ENCODE results near the gene CTH. TPM values are rescaled to one million over a fixed set of nuclear protein-coding genes. Genes with fewer than 3 reads are reported as not detected.

The CTH gene
- total RNA-seq, 1 experiment from 2014 or later, result 33.9 TPM

DNA sequence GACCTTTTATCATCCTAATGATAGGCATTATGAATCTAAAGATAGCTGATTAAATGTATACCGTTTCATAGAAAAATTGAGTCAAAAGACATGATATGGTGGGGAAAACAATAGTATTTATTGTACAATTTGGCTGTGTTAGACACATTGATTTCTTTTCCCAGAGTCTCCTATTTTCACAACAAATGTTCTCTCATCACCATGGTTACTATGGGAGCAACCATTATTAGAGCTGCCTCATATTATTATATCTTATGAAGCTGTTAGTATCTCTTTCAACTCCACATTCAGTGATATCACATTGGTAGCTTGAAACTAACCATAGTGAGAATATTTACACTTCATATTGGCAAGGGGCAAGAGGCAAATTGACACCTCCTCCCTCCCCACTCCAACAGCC lies 10.7 kb upstream of the CTH start:
- H3K9me3 ChIP-seq (ENCODE audit: insufficient read depth, low read depth), result no peaks in the 10 kb centered on the region
- no peak overlapping the region for H3K27ac ChIP-seq
- no peaks in the 10 kb centered on the region for H3K36me3 ChIP-seq (ENCODE audit: low read depth)
- TF ChIP-seq, protein P1, sequence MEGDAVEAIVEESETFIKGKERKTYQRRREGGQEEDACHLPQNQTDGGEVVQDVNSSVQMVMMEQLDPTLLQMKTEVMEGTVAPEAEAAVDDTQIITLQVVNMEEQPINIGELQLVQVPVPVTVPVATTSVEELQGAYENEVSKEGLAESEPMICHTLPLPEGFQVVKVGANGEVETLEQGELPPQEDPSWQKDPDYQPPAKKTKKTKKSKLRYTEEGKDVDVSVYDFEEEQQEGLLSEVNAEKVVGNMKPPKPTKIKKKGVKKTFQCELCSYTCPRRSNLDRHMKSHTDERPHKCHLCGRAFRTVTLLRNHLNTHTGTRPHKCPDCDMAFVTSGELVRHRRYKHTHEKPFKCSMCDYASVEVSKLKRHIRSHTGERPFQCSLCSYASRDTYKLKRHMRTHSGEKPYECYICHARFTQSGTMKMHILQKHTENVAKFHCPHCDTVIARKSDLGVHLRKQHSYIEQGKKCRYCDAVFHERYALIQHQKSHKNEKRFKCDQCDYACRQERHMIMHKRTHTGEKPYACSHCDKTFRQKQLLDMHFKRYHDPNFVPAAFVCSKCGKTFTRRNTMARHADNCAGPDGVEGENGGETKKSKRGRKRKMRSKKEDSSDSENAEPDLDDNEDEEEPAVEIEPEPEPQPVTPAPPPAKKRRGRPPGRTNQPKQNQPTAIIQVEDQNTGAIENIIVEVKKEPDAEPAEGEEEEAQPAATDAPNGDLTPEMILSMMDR (conservative IDR thresholded peaks at IDR 0.05), result no peak
- no peak for TF ChIP-seq EZH2 (IDR thresholded peaks at IDR 0.05; ENCODE audit: low read depth)
- 0 out of 2 replicates have a peak, but pooled peaks cover 3% of the 10 kb centered on the region for H4K20me1 ChIP-seq (ENCODE audit: insufficient read depth)
- intact Hi-C loops (cut with micrococcal nuclease; ENCODE audit: unreplicated experiment), result no loop called here
- no TSS peak for BruUV-seq (replicated peaks)
- no peaks in the 10 kb centered on the region for H3K79me2 ChIP-seq (ENCODE audit: low read depth)
- H3F3A ChIP-seq (ENCODE audit: insufficient read depth, low read depth), result no peaks in the 10 kb centered on the region; the same call in 1 of the 2 replicates
- no peak overlapping the region for H2AFZ ChIP-seq
- H3K4me1 ChIP-seq (replicated peaks; ENCODE audit: insufficient read depth), result no peaks in the 10 kb centered on the region
- ChIA-PET CTCF (no interaction called here), POLR2A (ENCODE audit: unreplicated experiment) (no interaction called here)
- H3K4me2 ChIP-seq, result no peak overlapping the region
- no peak for DNase-seq
- no peaks in the 10 kb centered on the region for H3K27me3 ChIP-seq (ENCODE audit: insufficient read depth, low read depth)
- H3K4me3 ChIP-seq, result no peak overlapping the region
- H3K9me2 ChIP-seq (ENCODE audit: insufficient read depth), result no peaks in the 10 kb centered on the region

DNA sequence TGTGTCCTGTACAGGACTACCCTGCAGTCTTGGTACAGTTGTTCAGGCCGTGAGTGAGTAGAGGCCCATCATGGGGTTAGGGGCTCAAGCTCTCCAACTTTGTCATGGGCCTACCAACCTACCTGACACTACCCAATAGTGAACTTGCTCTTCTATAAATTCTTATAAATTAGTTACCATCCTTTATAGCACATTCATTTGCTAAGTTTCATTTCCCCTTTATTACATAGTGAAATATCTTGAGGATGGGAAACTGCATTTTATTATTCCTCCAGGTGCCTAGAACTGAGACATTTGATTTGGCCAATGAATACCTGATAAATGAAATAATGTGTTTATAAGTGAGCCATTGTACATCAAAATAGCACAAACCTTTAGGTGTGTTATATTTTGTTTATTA lies 9.1 kb upstream of the CTH start:
- H3K4me1 ChIP-seq (replicated peaks; ENCODE audit: insufficient read depth), result no peaks in the 10 kb centered on the region
- 0 out of 2 replicates have a peak, but pooled peaks cover 3% of the 10 kb centered on the region for H4K20me1 ChIP-seq (ENCODE audit: insufficient read depth)
- DNase-seq, result no peak
- no peaks in the 10 kb centered on the region for H3K9me2 ChIP-seq (ENCODE audit: insufficient read depth)
- no peaks in the 10 kb centered on the region for H3K79me2 ChIP-seq (ENCODE audit: low read depth)
- TF ChIP-seq, protein P1 (conservative IDR thresholded peaks at IDR 0.05), result no peak
- TF ChIP-seq EZH2 (IDR thresholded peaks at IDR 0.05; ENCODE audit: low read depth), result no peak
- CTCF ChIA-PET, result no interaction called here
- no peaks in the 10 kb centered on the region; the same call in 1 of the 2 replicates for H3F3A ChIP-seq (ENCODE audit: insufficient read depth, low read depth)
- no peak overlapping the region for H3K4me2 ChIP-seq
- no peak overlapping the region for H3K27ac ChIP-seq
- H3K27me3 ChIP-seq (ENCODE audit: insufficient read depth, low read depth), result no peaks in the 10 kb centered on the region
- H2AFZ ChIP-seq, result no peak overlapping the region
- POLR2A ChIA-PET (ENCODE audit: unreplicated experiment), result no interaction called here
- H3K36me3 ChIP-seq (ENCODE audit: low read depth), result no peaks in the 10 kb centered on the region
- H3K9me3 ChIP-seq (ENCODE audit: insufficient read depth, low read depth), result no peaks in the 10 kb centered on the region
- no peak overlapping the region for H3K4me3 ChIP-seq
- BruUV-seq (replicated peaks), result no TSS peak
- intact Hi-C loops (cut with micrococcal nuclease; ENCODE audit: unreplicated experiment), result no loop called here

DNA sequence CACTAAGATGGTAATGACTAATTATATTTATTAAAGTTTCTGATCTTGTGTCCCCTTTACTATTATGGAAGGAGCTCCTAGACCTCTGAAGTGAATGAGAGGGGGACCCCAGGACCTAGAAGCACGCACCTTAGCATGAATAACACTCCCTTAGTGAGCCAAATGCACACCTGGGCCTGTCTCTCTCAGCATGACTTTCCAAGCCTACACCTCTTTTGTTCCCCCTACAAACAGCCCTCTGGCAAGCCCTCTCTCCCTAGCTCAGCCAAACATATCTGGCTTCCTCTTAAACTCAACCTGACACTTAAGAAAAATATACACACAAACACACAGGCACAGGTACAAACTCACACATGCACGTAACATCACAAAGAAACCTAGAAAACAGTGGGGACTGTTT lies 7.3 kb upstream of the CTH start:
- POLR2A ChIA-PET (ENCODE audit: unreplicated experiment), result no interaction called here
- Histone ChIP-seq H3K27ac (no peak overlapping the region), H3K27me3 (ENCODE audit: insufficient read depth, low read depth) (no peaks in the 10 kb centered on the region), H3K4me2 (no peak overlapping the region), H3K9me3 (ENCODE audit: insufficient read depth, low read depth) (no peaks in the 10 kb centered on the region), H3K36me3 (ENCODE audit: low read depth) (no peaks in the 10 kb centered on the region), H3K9me2 (ENCODE audit: insufficient read depth) (no peaks in the 10 kb centered on the region), H3K79me2 (ENCODE audit: low read depth) (no peaks in the 10 kb centered on the region), H2AFZ (no peak overlapping the region), H4K20me1 (ENCODE audit: insufficient read depth) (no peaks in the 10 kb centered on the region), H3K4me1 (replicated peaks; ENCODE audit: insufficient read depth) (no peaks in the 10 kb centered on the region), H3F3A (ENCODE audit: insufficient read depth, low read depth) (no peaks in the 10 kb centered on the region; the same call in 1 of the 2 replicates), H3K4me3 (no peak overlapping the region)
- no peak for DNase-seq
- BruUV-seq (replicated peaks), result no TSS peak
- CTCF ChIA-PET, result no interaction called here
- TF ChIP-seq, protein P1 (conservative IDR thresholded peaks at IDR 0.05), result no peak
- no peak for TF ChIP-seq EZH2 (IDR thresholded peaks at IDR 0.05; ENCODE audit: low read depth)
- intact Hi-C loops (cut with micrococcal nuclease; ENCODE audit: unreplicated experiment), result no loop called here
